HFFc6 (cell line): ENCODE data around the gene MARCO. TPM values are rescaled to one million over a fixed set of nuclear protein-coding genes. Genes with fewer than 3 reads are reported as not detected.

Experiments
- DNase-seq: peaks from one replicate; pipeline ENCODE4 v3.0.0-alpha.2; 2018
- H3K27ac Mint-ChIP-seq: 2 replicates; pipeline ENCODE4 v1.8.0; 2020; ENCODE audit warnings: mild to moderate bottlenecking, mixed read lengths
- H3K27me3 Mint-ChIP-seq: 2 replicates; pipeline ENCODE4 v1.8.0; 2021; ENCODE audit warnings: mild to moderate bottlenecking, moderate library complexity, mixed read lengths; ENCODE audit not compliant: insufficient read depth
- H3K36me3 Mint-ChIP-seq: 2 replicates; pipeline ENCODE4 v1.8.0; 2021; ENCODE audit warnings: low read depth, mixed read lengths
- H3K4me1 Mint-ChIP-seq: 2 replicates; pipeline ENCODE4 v1.8.0; 2020; ENCODE audit warnings: low read depth, mixed read lengths
- H3K4me3 Mint-ChIP-seq: 2 replicates; pipeline ENCODE4 v1.8.0; 2020; ENCODE audit warnings: mild to moderate bottlenecking, moderate library complexity, mixed read lengths
- H3K9me3 Mint-ChIP-seq: 2 replicates; pipeline ENCODE4 v1.8.0; 2020; ENCODE audit warnings: mild to moderate bottlenecking, mixed read lengths
- CTCF ChIP-seq: fragments of 200-600 bp; sonication (generic); IDR thresholded peaks from 2 replicates; pipeline ENCODE4 v1.5.0; 2021; ENCODE audit warnings: antibody characterized with exemption, mild to moderate bottlenecking
- total RNA-seq, 6 experiments: library from RNA; stranded (reverse); fragmentation: NEBNext Ultra II Directional; extraction: Animal tissue kit (Norgen Biotek cat#: 25700); gene quantifications; 2 replicates in 1 of 6; 3 replicates in 5 of 6; pipeline ENCODE4 v1.2.3, GENCODE V29; 2021

The MARCO gene
- total RNA-seq, 6 experiments from 2014 or later, result not detected

GRCh38 chr2:118905206-118905605, 36.8 kb upstream of the MARCO start:
- H3K4me3 Mint-ChIP-seq, result no peak overlapping the region
- no peak for TF ChIP-seq CTCF
- no peak overlapping the region for H3K27ac Mint-ChIP-seq
- H3K9me3 Mint-ChIP-seq, result peaks cover 11% of the 10 kb centered on the region; the same call in 1 of the 2 replicates
- DNase-seq, result no peak
- H3K27me3 Mint-ChIP-seq, result no peaks in the 10 kb centered on the region
- H3K4me1 Mint-ChIP-seq, result no peaks in the 10 kb centered on the region
- no peaks in the 10 kb centered on the region for H3K36me3 Mint-ChIP-seq

- Mint-ChIP-seq H3K36me3 (no peaks in the 10 kb centered on the region), H3K4me3 (no peak overlapping the region), H3K27ac (no peak overlapping the region), H3K4me1 (no peaks in the 10 kb centered on the region), H3K27me3 (no peaks in the 10 kb centered on the region), H3K9me3 (peaks cover 11% of the 10 kb centered on the region; the same call in 1 of the 2 replicates)
- TF ChIP-seq CTCF, result no peak
- no peak for DNase-seq
Observed at GRCh38 chr2:118906186-118906585, 35.8 kb upstream of the MARCO start.

GRCh38 chr2:118907759-118908158, 34.2 kb upstream of the MARCO start:
- H3K27ac Mint-ChIP-seq, result no peak overlapping the region

GRCh38 chr2:118909191-118909590, 32.8 kb upstream of the MARCO start:
- H3K36me3 Mint-ChIP-seq, result no peaks in the 10 kb centered on the region
- no peak overlapping the region for H3K27ac Mint-ChIP-seq
- H3K4me3 Mint-ChIP-seq, result no peak overlapping the region
- no peaks in the 10 kb centered on the region for H3K27me3 Mint-ChIP-seq
- peaks cover 8% of the 10 kb centered on the region for H3K4me1 Mint-ChIP-seq
- no peak for TF ChIP-seq CTCF
- DNase-seq, result no peak
- H3K9me3 Mint-ChIP-seq, result peaks cover 5% of the 10 kb centered on the region; the same call in 1 of the 2 replicates

More at GRCh38 chr2:118907759-118908158, 34.2 kb upstream of the MARCO start:
- no peaks in the 10 kb centered on the region for H3K4me1 Mint-ChIP-seq
- H3K36me3 Mint-ChIP-seq, result no peaks in the 10 kb centered on the region
- no peak for TF ChIP-seq CTCF
- no peak for DNase-seq
- H3K4me3 Mint-ChIP-seq, result no peak overlapping the region
- no peaks in the 10 kb centered on the region for H3K27me3 Mint-ChIP-seq
- peaks cover 5% of the 10 kb centered on the region; the same call in 1 of the 2 replicates for H3K9me3 Mint-ChIP-seq

- Mint-ChIP-seq H3K27ac (no peak overlapping the region), H3K36me3 (no peaks in the 10 kb centered on the region), H3K9me3 (no peaks in the 10 kb centered on the region), H3K4me3 (no peak overlapping the region), H3K4me1 (peaks cover 8% of the 10 kb centered on the region), H3K27me3 (no peaks in the 10 kb centered on the region)
- TF ChIP-seq CTCF, result no peak
- DNase-seq, result no peak
Observed at GRCh38 chr2:118911166-118911856, 30.7 kb upstream of the MARCO start.
